Gastrocnemius medialis (tissue), 4 donors: ENCODE measurements around the gene CEP170. TPM values are rescaled to one million over a fixed set of nuclear protein-coding genes. Genes with fewer than 3 reads are reported as not detected.
A peak's percentile ranks its signal among the peaks of the same experiment; 100 is the strongest.
"Not testable (repeated sequence)": the region's sequence is repeated elsewhere in the genome, so short reads cannot be mapped to it uniquely, and the experiment has no call there.

ENCODE experiments used
- ATAC-seq, 2 donors: fragments of 150-250 bp; one replicate each; pipeline ENCODE4 v1.9.1; 2016
- DNase-seq, 2 donors: peaks; one replicate each; pipeline ENCODE4 v3.0.0-alpha.2; 2019
- H3K27ac ChIP-seq, 4 donors: fragments of 200-600 bp; sonication (generic); 1 replicate in 1 of 4; 2 replicates in 3 of 4; pipeline ENCODE4 v1.5.1; 2016 to 2018; ENCODE audit warnings: mild to moderate bottlenecking in 2 of 4, moderate library complexity in 1 of 4
- H3K27me3 ChIP-seq, 3 donors: fragments of 200-600 bp; sonication (generic) in 2 of 3; 1 replicate in 1 of 3; 2 replicates in 2 of 3; pipeline versions ENCODE4 v1.5.1 to v1.6.0; 2016 to 2019; ENCODE audit warnings: mild to moderate bottlenecking in 1 of 3, moderate library complexity in 1 of 3
- H3K36me3 ChIP-seq, 2 donors: fragments of 200-600 bp; sonication (generic) in 1 of 2; one replicate each; pipeline ENCODE4 v1.5.1; 2017 to 2018
- H3K4me1 ChIP-seq, 2 donors: fragments of 200-600 bp; sonication (generic) in 1 of 2; one replicate each; pipeline ENCODE4 v1.5.1; 2016 to 2017; ENCODE audit warnings: mild to moderate bottlenecking in 2 of 2
- H3K4me3 ChIP-seq, 4 donors: fragments of 200-600 bp; sonication (generic) in 3 of 4; 1 replicate in 1 of 4; 2 replicates in 3 of 4; pipeline ENCODE4 v1.5.1; 2016 to 2019; ENCODE audit warnings: mild to moderate bottlenecking in 2 of 4
- H3K9me3 ChIP-seq, 3 donors: fragments of 200-600 bp; sonication (generic) in 2 of 3; 1 replicate in 1 of 3; 2 replicates in 2 of 3; pipeline ENCODE4 v1.5.1; 2016 to 2019
- CTCF ChIP-seq, 5 experiments: fragments of 450-650 bp in 3 of 5; fragments of 200-600 bp in 2 of 5; sonication (generic) in 2 of 5; IDR thresholded peaks in 4 of 5; conservative IDR thresholded peaks in 1 of 5; 1 replicate in 4 of 5; 2 replicates in 1 of 5; pipeline ENCODE4 v1.5.1; 2016 to 2019; ENCODE audit warnings: antibody characterized with exemption in 5 of 5, mild to moderate bottlenecking in 3 of 5, moderate library complexity in 3 of 5
- POLR2A ChIP-seq, 2 donors: fragments of 450-650 bp; IDR thresholded peaks; one replicate each; pipeline ENCODE4 v1.6.1; 2017; ENCODE audit warnings: antibody characterized with exemption in 2 of 2, mild to moderate bottlenecking in 2 of 2, moderate library complexity in 2 of 2
- in situ Hi-C, 4 donors: fragments of 200-750 bp; cut with MboI; loops; one replicate each; pipeline versions ENCODE4 v1.15.0 to v1.8.0; 2017; ENCODE audit warnings: low sequenced_read_pairs in 4 of 4
- intact Hi-C: fragments of 100-400 bp; cut with DNase I; formaldehyde crosslinking; loops from one replicate; pipeline ENCODE4 v1.15.1; 2023; ENCODE audit warnings: low total_unique reads
- total RNA-seq, 4 donors: library from RNA; depleted of rRNA; stranded (reverse); fragments of >200 nt; gene quantifications; one replicate each; pipeline versions ENCODE4 v1.1.0 to v1.2.3, GENCODE V29; 2016

Gene CEP170
- total RNA-seq, 4 donors from 2014 or later: 13.8 to 36.9 (median 31.1) TPM

GRCh38 chr1:243217349-243217748, 37.7 kb downstream of the CEP170 start:
- Histone ChIP-seq H3K27me3 (no peaks in the 10 kb centered on the region), H3K4me3 (no peak overlapping the region), H3K4me1 (peaks cover under 1 to 21% of the 10 kb centered on the region in 2 donors), H3K36me3 (peaks cover 0 to 26% of the 10 kb centered on the region in 2 donors), H3K9me3 (no peaks in the 10 kb centered on the region), H3K27ac (no peak overlapping the region)
- in situ Hi-C loops (no loop called here), intact Hi-C loops (no loop called here)
- TF ChIP-seq POLR2A (IDR thresholded peaks at IDR 0.05) (no peak), CTCF (IDR thresholded peaks at IDR 0.05 in 4 of 5, conservative IDR thresholded peaks at IDR 0.05 in 1 of 5) (no peak)
- ATAC-seq (no peak), DNase-seq (no peak)

- TF ChIP-seq CTCF (IDR thresholded peaks at IDR 0.05 in 4 of 5, conservative IDR thresholded peaks at IDR 0.05 in 1 of 5) (no peak), POLR2A (IDR thresholded peaks at IDR 0.05) (no peak)
- Histone ChIP-seq H3K4me3 (no peak overlapping the region), H3K27ac (no peak overlapping the region), H3K36me3 (peaks cover 0 to 20% of the 10 kb centered on the region in 2 donors), H3K27me3 (no peaks in the 10 kb centered on the region), H3K4me1 (peaks cover 6 to 26% of the 10 kb centered on the region in 2 donors), H3K9me3 (no peaks in the 10 kb centered on the region)
- DNase-seq (no peak), ATAC-seq (no peak)
- intact Hi-C loops (no loop called here), in situ Hi-C loops (no loop called here)
Measured at GRCh38 chr1:243216741-243217140, 38.3 kb downstream of the CEP170 start.

- H3K4me3 ChIP-seq, intact Hi-C loops, ATAC-seq, in situ Hi-C loops, H3K36me3 ChIP-seq, DNase-seq, H3K27me3 ChIP-seq, H3K27ac ChIP-seq, H3K9me3 ChIP-seq: not testable (repeated sequence)
- peaks cover 6 to 26% of the 10 kb centered on the region in 2 donors for H3K4me1 ChIP-seq
Measured at GRCh38 chr1:243215276-243215875, 39.7 kb downstream of the CEP170 start.

GRCh38 chr1:243213045-243213787, 41.9 kb downstream of the CEP170 start:
- H3K4me1 ChIP-seq: peaks cover 6 to 26% of the 10 kb centered on the region in 2 donors
- in situ Hi-C loops: no loop called here
- ATAC-seq: peak; percentile 83 to 93
- peak overlapping the region in 2 of 4 donors; percentile 4 to 21 for H3K27ac ChIP-seq
- H3K36me3 ChIP-seq: no peaks in the 10 kb centered on the region
- no peaks in the 10 kb centered on the region for H3K27me3 ChIP-seq
- TF ChIP-seq POLR2A (IDR thresholded peaks at IDR 0.05): no peak
- no peak for TF ChIP-seq CTCF (IDR thresholded peaks at IDR 0.05 in 4 of 5, conservative IDR thresholded peaks at IDR 0.05 in 1 of 5)
- intact Hi-C loops: no loop called here
- H3K4me3 ChIP-seq: no peak overlapping the region
- H3K9me3 ChIP-seq: no peaks in the 10 kb centered on the region
- no peak for DNase-seq

GRCh38 chr1:243211984-243212383, 43.1 kb downstream of the CEP170 start:
- H3K4me3 ChIP-seq, H3K27me3 ChIP-seq, H3K9me3 ChIP-seq, intact Hi-C loops, DNase-seq, H3K36me3 ChIP-seq, ATAC-seq, in situ Hi-C loops: not testable (repeated sequence)
- Histone ChIP-seq H3K4me1 (peaks cover 6 to 19% of the 10 kb centered on the region in 2 donors), H3K27ac (peak overlapping the region in 1 of 4 donors; percentile 12)

GRCh38 chr1:243205026-243205501, 50.0 kb downstream of the CEP170 start:
- peaks cover 0 to 10% of the 10 kb centered on the region in 2 donors for H3K36me3 ChIP-seq
- DNase-seq, intact Hi-C loops, H3K27me3 ChIP-seq, H3K9me3 ChIP-seq, in situ Hi-C loops, H3K4me3 ChIP-seq, H3K4me1 ChIP-seq: not testable (repeated sequence)
- ATAC-seq: peak in 1 of 2 donors; percentile 24
- H3K27ac ChIP-seq: peak overlapping the region in 1 of 4 donors; percentile 12

GRCh38 chr1:243204336-243204735, 50.7 kb downstream of the CEP170 start:
- H3K27ac ChIP-seq, in situ Hi-C loops, H3K27me3 ChIP-seq, DNase-seq, H3K4me1 ChIP-seq, H3K9me3 ChIP-seq, intact Hi-C loops, ATAC-seq, H3K4me3 ChIP-seq: not testable (repeated sequence)
- H3K36me3 ChIP-seq: peaks cover 0 to 10% of the 10 kb centered on the region in 2 donors

- intact Hi-C loops, DNase-seq, H3K27me3 ChIP-seq, H3K27ac ChIP-seq, in situ Hi-C loops, H3K9me3 ChIP-seq, H3K4me1 ChIP-seq, ATAC-seq, H3K4me3 ChIP-seq: not testable (repeated sequence)
- H3K36me3 ChIP-seq: peaks cover 0 to 10% of the 10 kb centered on the region in 2 donors
Measured at GRCh38 chr1:243203196-243203595, 51.9 kb downstream of the CEP170 start.
